Stimulated activated CD4-positive, alpha-beta T cell treated with anti-CD3 and anti-CD28 coated beads, TNF-alpha, amount 100 ng/mL, for 1 hour (primary cell): ENCODE results near the gene ZNF562.
"Not testable (repeated sequence)": the region's sequence is repeated elsewhere in the genome, so short reads cannot be mapped to it uniquely, and the experiment has no call there.

Source experiments
- DNase-seq, 3 donors: peaks; one replicate each; pipeline ENCODE4 v3.0.0-alpha.2; 2020; ENCODE audit warnings: low read depth in 3 of 3, low spot score in 1 of 3

The ZNF562 gene

GRCh38 chr19:9674663-9675357 lies at the start of gene ZNF562:
Gene ZNF562 (minus strand): TSS chr19:9675100. CDS start chr19:9660744, 14,356 bp downstream.
- peak; percentile 52 to 64 (median 53) for DNase-seq

- DNase-seq = no peak
Observed at GRCh38 chr19:9724157-9724556, 49.3 kb upstream of the ZNF562 start.

GRCh38 chr19:9721861-9722260 lies 47.0 kb upstream of the ZNF562 start:
- no peak for DNase-seq

- DNase-seq = no peak
Observed at GRCh38 chr19:9720541-9720940, 45.6 kb upstream of the ZNF562 start.

- DNase-seq = no peak
Observed at GRCh38 chr19:9711815-9712214, 36.9 kb upstream of the ZNF562 start.

- no peak for DNase-seq
Observed at GRCh38 chr19:9709305-9709704, 34.4 kb upstream of the ZNF562 start.

GRCh38 chr19:9705836-9706235 lies 30.9 kb upstream of the ZNF562 start:
- no peak for DNase-seq

- DNase-seq = no peak
Observed at GRCh38 chr19:9702186-9702585, 27.3 kb upstream of the ZNF562 start.

GRCh38 chr19:9700229-9700981 lies 25.5 kb upstream of the ZNF562 start:
- DNase-seq = no peak

- not testable (repeated sequence) for DNase-seq
Observed at GRCh38 chr19:9690301-9690700, 15.4 kb upstream of the ZNF562 start.

- DNase-seq = not testable (repeated sequence)
Observed at GRCh38 chr19:9679996-9680395, 5.1 kb upstream of the ZNF562 start.

- not testable (repeated sequence) for DNase-seq
Observed at GRCh38 chr19:9675358-9675901, 530 bp upstream of the ZNF562 start.

- DNase-seq = peak in 1 of 3 donors; percentile 7
Observed at GRCh38 chr19:9673912-9674662, 813 bp downstream of the ZNF562 start.

GRCh38 chr19:9672893-9673292 lies 2.0 kb downstream of the ZNF562 start:
- DNase-seq = no peak

- no peak for DNase-seq
Observed at GRCh38 chr19:9671655-9672054, 3.2 kb downstream of the ZNF562 start.

- no peak for DNase-seq
Observed at GRCh38 chr19:9668544-9668943, 6.4 kb downstream of the ZNF562 start.

- DNase-seq = no peak
Observed at GRCh38 chr19:9667898-9668297, 7.0 kb downstream of the ZNF562 start.

GRCh38 chr19:9658769-9659168 lies 16.1 kb downstream of the ZNF562 start:
- no peak for DNase-seq

- DNase-seq = not testable (repeated sequence)
Observed at GRCh38 chr19:9653066-9653555, 21.8 kb downstream of the ZNF562 start.

GRCh38 chr19:9651464-9651863 lies 23.4 kb downstream of the ZNF562 start:
- DNase-seq = not testable (repeated sequence)

- DNase-seq = no peak
Observed at GRCh38 chr19:9650345-9650744, 24.6 kb downstream of the ZNF562 start.
